Midbrain (tissue), 1 donor: Measurements from ENCODE around the gene PHLDB2.

Source experiments
- DNase-seq: peaks from one replicate; lab custom pipeline; 2025; lab: John Stamatoyannopoulos, UW

The PHLDB2 gene

DNA sequence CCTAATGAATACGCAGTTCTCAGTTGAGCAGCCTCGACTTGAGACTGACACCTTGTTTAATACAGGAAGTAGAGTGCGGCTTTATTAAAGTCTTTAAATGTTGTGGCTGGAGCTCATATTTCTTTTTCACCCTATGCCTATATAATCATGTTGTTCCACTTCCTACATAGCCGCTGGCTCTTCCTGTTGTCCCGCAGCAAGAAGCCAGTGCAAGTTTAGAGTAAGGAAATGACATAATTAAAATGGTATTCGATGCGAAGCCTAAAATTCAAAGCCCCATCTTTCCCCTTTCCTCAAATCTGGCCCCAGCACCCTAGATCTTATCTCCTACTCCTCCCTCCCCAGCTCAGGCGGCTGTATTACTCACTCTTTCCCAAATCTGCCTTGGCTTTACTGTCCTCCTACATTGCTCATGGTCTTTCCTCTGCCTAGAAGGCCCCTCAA is 7.5 kb upstream of the PHLDB2 start:
- DNase-seq: no peak

DNA sequence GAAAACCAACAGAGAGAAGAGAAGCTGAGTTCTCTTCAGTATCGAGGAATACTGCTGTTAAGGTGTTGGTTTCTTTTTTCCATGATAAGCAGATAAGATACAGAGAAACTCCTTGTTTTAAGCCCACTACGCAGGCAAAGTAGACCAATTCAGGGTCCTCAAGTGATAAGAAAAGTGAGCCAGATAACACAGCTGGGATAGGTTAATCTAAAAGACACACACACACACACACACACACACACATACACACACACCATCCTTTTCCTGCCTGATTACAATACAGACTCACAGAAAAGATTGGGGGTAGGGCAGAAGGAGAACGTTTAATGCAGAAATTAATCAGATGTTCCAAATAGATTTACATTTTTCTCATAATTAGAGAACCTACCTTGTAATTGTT is 6.5 kb upstream of the PHLDB2 start:
- no peak for DNase-seq

DNA sequence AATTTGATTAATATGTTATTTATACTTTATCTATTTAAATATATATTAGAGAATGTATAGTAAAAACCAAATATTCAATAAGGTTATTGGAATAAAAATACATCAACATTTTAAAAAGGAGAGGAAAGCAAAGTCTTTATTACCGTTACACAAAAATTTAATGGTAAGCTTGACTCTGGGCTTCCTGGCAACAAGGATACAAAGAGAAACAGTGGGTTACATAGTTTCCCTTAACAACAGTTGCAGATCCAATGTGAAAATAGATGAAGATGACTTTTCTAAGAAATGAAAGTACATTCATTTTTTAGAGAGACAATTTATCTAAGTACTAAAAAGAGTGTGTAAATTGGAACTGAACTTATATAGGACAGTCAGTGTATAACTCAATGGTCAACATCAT is 6.0 kb upstream of the PHLDB2 start:
- DNase-seq: no peak

- no peak for DNase-seq
These were observed 4.1 kb upstream of the PHLDB2 start for GRCh38 chr3:111854990-111855389.

DNA sequence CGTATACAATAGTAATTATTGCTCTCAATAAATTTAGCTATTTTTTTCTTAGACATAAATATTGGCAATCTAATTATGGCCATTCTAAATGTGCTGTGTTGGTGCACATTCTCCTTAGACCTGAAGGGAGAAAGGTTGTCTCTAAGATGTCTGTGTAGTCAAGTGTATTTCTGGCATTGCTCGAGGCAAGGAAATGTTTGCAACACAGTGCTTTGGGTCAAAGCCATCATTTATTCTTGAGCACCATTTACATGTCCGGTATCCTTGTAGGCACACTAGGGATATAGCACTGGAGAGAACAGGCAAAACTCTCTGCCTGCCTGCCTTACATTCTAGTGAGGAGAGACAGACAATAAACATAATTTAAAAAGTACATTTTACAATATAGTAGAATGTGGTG is 2.6 kb upstream of the PHLDB2 start:
- DNase-seq: no peak

GRCh38 chr3:111857474-111857873 is 1.6 kb upstream of the PHLDB2 start:
- DNase-seq: no peak

- DNase-seq: no peak
These were observed 423 bp upstream of the PHLDB2 start for GRCh38 chr3:111858642-111859041.

- DNase-seq: peak; percentile 21
These were observed 1.2 kb downstream of the PHLDB2 start for GRCh38 chr3:111859974-111860859.

GRCh38 chr3:111861391-111861790 is 2.3 kb downstream of the PHLDB2 start:
- no peak for DNase-seq

DNA sequence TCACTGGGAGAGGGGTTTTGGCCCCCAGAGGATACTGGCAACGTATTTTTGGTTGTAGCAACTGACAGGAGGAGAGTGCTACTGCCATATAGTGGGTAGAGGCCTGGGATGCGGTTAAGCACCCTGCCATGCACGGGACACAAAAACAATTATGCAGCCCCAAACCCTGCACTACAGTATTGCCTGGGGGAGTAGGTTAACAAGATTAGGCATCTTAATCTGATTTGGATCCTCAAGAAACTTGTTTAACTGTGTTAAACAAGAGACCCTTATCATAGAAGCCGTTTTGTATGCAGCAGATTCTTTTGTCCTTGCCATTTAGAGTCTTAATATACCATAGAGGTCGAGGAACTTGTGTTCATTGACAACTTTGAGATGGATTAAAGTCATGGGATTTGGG is 3.4 kb downstream of the PHLDB2 start:
- no peak for DNase-seq

GRCh38 chr3:111862974-111863373 is 3.9 kb downstream of the PHLDB2 start:
- DNase-seq: no peak

DNA sequence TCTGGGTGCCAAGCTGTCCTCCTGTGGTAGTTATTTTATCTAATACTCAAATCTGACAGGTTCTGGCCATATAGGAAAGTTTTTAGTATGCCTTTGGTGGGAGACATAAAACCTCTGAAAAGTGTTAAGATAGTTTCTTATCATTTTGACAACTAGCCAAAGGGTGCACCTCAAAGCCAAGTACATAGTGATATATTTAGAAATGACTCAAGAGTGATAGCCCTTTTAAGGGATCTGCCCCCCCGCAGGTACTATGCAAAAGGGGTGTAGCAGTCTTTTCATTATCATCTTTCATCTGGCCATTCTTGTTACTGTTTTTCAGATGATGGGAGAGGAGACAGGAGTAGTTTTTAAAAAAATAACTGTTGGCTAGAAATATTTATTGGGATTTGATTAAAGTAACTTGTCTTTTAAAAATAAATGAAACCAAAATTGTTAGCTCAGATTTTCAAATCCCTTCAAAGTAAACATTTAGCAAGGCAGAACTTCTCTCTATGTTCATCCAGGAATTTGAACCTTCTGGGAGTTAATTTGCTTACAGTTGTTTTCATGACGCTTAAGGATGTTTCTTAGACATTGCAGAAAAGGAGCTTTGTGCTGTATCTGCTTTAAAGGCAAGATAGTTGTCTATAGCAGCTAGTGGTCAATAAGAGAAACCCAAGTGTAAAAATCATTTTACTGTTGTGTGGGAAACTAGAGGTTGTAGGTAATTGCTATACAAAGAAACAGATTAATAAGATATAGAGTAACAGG is 5.1 kb downstream of the PHLDB2 start:
- DNase-seq: no peak

- no peak for DNase-seq
These were observed 6.0 kb downstream of the PHLDB2 start for GRCh38 chr3:111864821-111865656.

DNA sequence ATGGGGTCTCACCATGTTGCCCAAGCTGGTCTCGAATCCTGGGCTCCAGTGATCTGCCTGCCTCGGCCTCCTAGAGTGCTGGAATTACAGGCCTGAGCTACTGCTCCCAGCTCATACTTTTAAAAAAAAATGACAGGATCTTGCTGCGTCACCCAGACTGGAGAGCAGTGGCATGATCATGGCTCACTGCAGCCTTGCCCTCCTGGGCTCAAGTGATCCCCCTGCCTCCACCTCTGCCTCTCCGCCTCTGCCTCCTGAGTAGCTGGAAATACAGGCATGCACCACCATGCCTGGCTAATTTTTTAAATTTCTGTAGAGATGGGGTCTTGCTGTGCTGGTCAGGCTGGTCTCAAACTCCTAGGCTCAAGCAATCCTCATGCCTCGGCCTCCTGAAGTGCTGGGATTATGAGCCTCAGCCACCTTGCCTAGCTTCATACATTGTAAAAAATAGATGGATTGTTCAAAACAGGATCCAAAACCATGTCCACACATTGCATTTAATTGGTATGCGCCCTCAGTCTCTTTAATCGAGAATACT is 8.9 kb downstream of the PHLDB2 start:
- no peak for DNase-seq

DNA sequence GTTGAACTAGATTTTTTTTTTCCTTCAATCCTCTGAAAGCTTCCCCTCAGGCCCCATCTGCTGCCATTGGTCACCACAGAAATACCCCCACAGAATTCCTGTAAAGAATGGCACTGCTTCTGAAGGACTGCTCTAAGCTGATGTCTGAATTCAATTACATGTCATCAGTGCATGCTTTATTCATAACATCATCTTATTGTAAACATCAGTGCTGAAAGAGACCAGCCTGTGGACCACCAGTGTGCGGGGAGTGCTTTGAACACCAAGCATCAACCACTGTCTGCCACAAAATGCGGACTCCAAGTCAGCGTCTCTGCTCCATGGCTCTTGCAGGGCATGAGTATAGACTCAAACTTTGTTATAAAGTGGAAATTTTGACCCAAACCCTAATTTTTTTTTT is 11.6 kb downstream of the PHLDB2 start:
- no peak for DNase-seq

GRCh38 chr3:111871809-111872623 is 13.0 kb downstream of the PHLDB2 start:
- DNase-seq: no peak

- DNase-seq: no peak
These were observed 13.9 kb downstream of the PHLDB2 start for GRCh38 chr3:111872979-111873378.

- no peak for DNase-seq
These were observed 15.2 kb downstream of the PHLDB2 start for GRCh38 chr3:111874177-111874820.

DNA sequence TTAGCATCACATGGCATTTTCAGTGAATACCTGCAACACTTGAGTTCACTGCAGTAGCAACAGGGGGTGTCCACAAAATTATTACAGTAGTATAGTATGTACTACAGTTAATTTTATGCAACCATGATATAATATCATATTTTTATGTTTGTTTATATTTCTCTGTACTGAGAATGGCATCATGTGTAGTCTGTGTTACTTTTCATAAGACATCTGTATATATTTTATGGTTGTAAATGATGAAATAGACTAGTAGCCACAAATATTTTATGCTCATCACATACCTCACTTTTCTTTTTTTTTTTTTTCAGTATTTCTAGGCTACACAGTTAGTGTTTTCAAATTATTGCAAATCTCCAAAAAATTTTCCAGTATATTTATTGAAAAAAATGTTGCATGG is 22.4 kb downstream of the PHLDB2 start:
- DNase-seq: no peak

GRCh38 chr3:111882194-111882593 is 23.1 kb downstream of the PHLDB2 start:
- no peak for DNase-seq

- no peak for DNase-seq
These were observed 23.7 kb downstream of the PHLDB2 start for GRCh38 chr3:111882799-111883198.
